Activated CD4-positive, alpha-beta T cell treated with anti-CD3 and anti-CD28 coated beads for 1 hour (primary cell): ENCODE data around the gene INSR.
"Not testable (repeated sequence)": the region's sequence is repeated elsewhere in the genome, so short reads cannot be mapped to it uniquely, and the experiment has no call there.

Experiments
- DNase-seq: peaks from one replicate; pipeline ENCODE4 v3.0.0-alpha.2; 2020

The INSR gene

GRCh38 chr19:7187605-7188339, 106.4 kb downstream of the INSR start:
- DNase-seq, result no peak

- DNase-seq, result no peak
Measured at GRCh38 chr19:7182489-7182888, 111.7 kb downstream of the INSR start.

GRCh38 chr19:7179917-7180306, 114.3 kb downstream of the INSR start:
- DNase-seq, result no peak

GRCh38 chr19:7177926-7178325, 116.3 kb downstream of the INSR start:
- no peak for DNase-seq

GRCh38 chr19:7176792-7177191, 117.4 kb downstream of the INSR start:
- no peak for DNase-seq

GRCh38 chr19:7172794-7173193, 121.4 kb downstream of the INSR start:
- no peak for DNase-seq

GRCh38 chr19:7170983-7171382, 123.2 kb downstream of the INSR start:
- DNase-seq, result no peak

GRCh38 chr19:7168941-7169340, 125.3 kb downstream of the INSR start:
- no peak for DNase-seq

- no peak for DNase-seq
Measured at GRCh38 chr19:7161292-7161691, 132.9 kb downstream of the INSR start.

- no peak for DNase-seq
Measured at GRCh38 chr19:7159105-7159933, 134.9 kb downstream of the INSR start.

- DNase-seq, result no peak
Measured at GRCh38 chr19:7153022-7153421, 141.2 kb downstream of the INSR start.

GRCh38 chr19:7152568-7152967, 141.6 kb downstream of the INSR start:
- DNase-seq, result no peak

- DNase-seq, result no peak
Measured at GRCh38 chr19:7149956-7150705, 144.1 kb downstream of the INSR start.

GRCh38 chr19:7147119-7147675, 147.0 kb downstream of the INSR start:
- DNase-seq, result not testable (repeated sequence)

GRCh38 chr19:7146086-7146485, 148.1 kb downstream of the INSR start:
- not testable (repeated sequence) for DNase-seq

- DNase-seq, result no peak
Measured at GRCh38 chr19:7145494-7145893, 148.7 kb downstream of the INSR start.

GRCh38 chr19:7142771-7143170, 151.4 kb downstream of the INSR start:
- DNase-seq, result no peak

GRCh38 chr19:7140137-7140536, 154.1 kb downstream of the INSR start:
- DNase-seq, result no peak

GRCh38 chr19:7139095-7139494, 155.1 kb downstream of the INSR start:
- no peak for DNase-seq

- DNase-seq, result no peak
Measured at GRCh38 chr19:7138402-7138801, 155.8 kb downstream of the INSR start.

- DNase-seq, result no peak
Measured at GRCh38 chr19:7137120-7137519, 157.1 kb downstream of the INSR start.

GRCh38 chr19:7132054-7132453, 162.2 kb downstream of the INSR start:
- no peak for DNase-seq

GRCh38 chr19:7130043-7130442, 164.2 kb downstream of the INSR start:
- DNase-seq, result no peak
